ENCODE measurements around the gene UVSSA. TPM values are rescaled to one million over a fixed set of nuclear protein-coding genes. Genes with fewer than 3 reads are reported as not detected.

The UVSSA gene
- total and polyA plus RNA-seq, 9 of the 15 experiments (the other 6 are each of a cell fraction or from before 2014, with no cell fraction given), result 0.21 to 14.6 (median 3.3) TPM

DNA sequence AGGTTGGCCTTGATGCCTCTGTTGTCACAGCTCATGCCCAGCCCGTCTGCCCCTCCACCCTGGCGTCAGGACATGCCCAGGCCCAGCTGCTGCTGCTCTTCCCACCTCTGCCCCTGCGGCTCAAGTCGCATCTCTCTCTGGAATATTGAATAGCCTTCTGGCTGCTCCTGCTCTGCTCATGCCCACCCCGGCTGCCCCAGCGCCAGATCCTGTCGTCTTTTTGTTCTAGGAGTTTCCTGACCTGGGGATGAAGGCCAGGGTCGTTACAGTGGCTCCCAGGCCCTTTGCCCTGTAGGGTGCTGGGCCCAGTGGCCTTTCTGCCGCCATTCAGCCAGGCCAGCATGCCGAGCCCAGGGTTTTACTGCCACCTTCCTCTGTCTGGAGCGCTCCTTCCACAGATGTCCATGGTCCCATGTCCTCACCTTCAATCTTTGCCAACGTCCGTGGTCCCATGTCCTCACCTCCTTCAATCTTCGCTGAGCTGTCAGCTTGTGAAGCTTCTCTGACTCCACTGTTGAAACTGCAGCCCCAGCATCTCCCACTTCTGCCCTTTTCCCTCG is 47.6 kb upstream of the UVSSA start:
- Histone ChIP-seq H3K9me3 (replicated peaks; ENCODE audit: control insufficient read depth, insufficient read depth, low read depth, low read length) (no peaks in the 10 kb centered on the region), H3K9me1 (ENCODE audit: control insufficient read depth, insufficient read depth, low read length) (no peaks in the 10 kb centered on the region), H3K36me3 (ENCODE audit: control insufficient read depth, insufficient read depth, low read length) (peaks cover 67% of the 10 kb centered on the region; the same call in 2 of the 3 replicates), H3K4me3 (no peak overlapping the region), H3K4me1 (replicated peaks in 1 of 2; ENCODE audit: control insufficient read depth in 2 of 2, insufficient read depth in 2 of 2, low read length in 2 of 2) (peaks cover 0 to 13% of the 10 kb centered on the region in 2 experiments; a peak in 2 of 5 replicates), H3K4me2 (ENCODE audit: insufficient read depth, low read length) (no peak overlapping the region), H2AFZ (ENCODE audit: low read depth, low read length) (no peak overlapping the region), H3K79me2 (ENCODE audit: control insufficient read depth, insufficient read depth, low read length) (peaks cover 90% of the 10 kb centered on the region), H3K27me3 (ENCODE audit: control insufficient read depth in 2 of 2, insufficient read depth in 2 of 2, low read length in 2 of 2) (no peaks in the 10 kb centered on the region), H4K20me1 (replicated peaks; ENCODE audit: control insufficient read depth, insufficient read depth, low read length) (peaks cover 2% of the 10 kb centered on the region), H3K27ac (ENCODE audit: extremely low read depth, low read depth, low read length) (no peak overlapping the region), H3K9ac (ENCODE audit: insufficient read depth in 1 of 2, low read depth in 2 of 2, low read length in 2 of 2) (no peak overlapping the region; a peak in 1 of 4 replicates)
- CTCF ChIA-PET (ENCODE audit: low intra/inter-chr PET ratio), result no interaction called here
- ATAC-seq (no peak), DNase-seq (ENCODE audit: extremely low read depth in 1 of 4, low spot score in 3 of 4) (no peak), FAIRE-seq (no peak)
- no TSS peak for BruUV-seq (replicated peaks)
- in situ Hi-C loops (cut with MboI) (no loop called here), intact Hi-C loops (cut with micrococcal nuclease) (no loop called here)
- WGBS (ENCODE audit: insufficient coverage, low coverage, missing lambda C conversion rate), result 96% methylated on average over 15 of the region's 15 CpGs
- POLR2A ChIA-PET, result interaction anchor here (0.7 to 3.6 kb wide), 3 partner anchors 9 to 36 kb away, joined by 3 to 30 read pairs (median 4); partner anchors contain the start of gene MAEA
- TF ChIP-seq SMC3 (conservative IDR thresholded peaks at IDR 0.05; ENCODE audit: insufficient read depth, low read depth, low read length) (no peak), MYBL2 (IDR thresholded peaks at IDR 0.05; ENCODE audit: low read depth) (no peak), MYBL2 (CRISPR knock-in tag; IDR thresholded peaks at IDR 0.05; ENCODE audit: borderline replicate concordance) (no peak), ZNF589 (CRISPR knock-in tag; IDR thresholded peaks at IDR 0.05; ENCODE audit: low read depth) (no peak), FOXJ2 (tag; IDR thresholded peaks at IDR 0.05) (no peak), RBM25 (IDR thresholded peaks at IDR 0.05; ENCODE audit: low read depth, low read length, severe bottlenecking) (no peak), HDAC3 (IDR thresholded peaks at IDR 0.05; ENCODE audit: borderline replicate concordance, partially characterized antibody) (no peak), TFAM (CRISPR knock-in tag; conservative IDR thresholded peaks at IDR 0.05) (no peak), ARHGAP35 (IDR thresholded peaks at IDR 0.05; ENCODE audit: partially characterized antibody) (no peak)
- TF ChIP-seq, protein P1, sequence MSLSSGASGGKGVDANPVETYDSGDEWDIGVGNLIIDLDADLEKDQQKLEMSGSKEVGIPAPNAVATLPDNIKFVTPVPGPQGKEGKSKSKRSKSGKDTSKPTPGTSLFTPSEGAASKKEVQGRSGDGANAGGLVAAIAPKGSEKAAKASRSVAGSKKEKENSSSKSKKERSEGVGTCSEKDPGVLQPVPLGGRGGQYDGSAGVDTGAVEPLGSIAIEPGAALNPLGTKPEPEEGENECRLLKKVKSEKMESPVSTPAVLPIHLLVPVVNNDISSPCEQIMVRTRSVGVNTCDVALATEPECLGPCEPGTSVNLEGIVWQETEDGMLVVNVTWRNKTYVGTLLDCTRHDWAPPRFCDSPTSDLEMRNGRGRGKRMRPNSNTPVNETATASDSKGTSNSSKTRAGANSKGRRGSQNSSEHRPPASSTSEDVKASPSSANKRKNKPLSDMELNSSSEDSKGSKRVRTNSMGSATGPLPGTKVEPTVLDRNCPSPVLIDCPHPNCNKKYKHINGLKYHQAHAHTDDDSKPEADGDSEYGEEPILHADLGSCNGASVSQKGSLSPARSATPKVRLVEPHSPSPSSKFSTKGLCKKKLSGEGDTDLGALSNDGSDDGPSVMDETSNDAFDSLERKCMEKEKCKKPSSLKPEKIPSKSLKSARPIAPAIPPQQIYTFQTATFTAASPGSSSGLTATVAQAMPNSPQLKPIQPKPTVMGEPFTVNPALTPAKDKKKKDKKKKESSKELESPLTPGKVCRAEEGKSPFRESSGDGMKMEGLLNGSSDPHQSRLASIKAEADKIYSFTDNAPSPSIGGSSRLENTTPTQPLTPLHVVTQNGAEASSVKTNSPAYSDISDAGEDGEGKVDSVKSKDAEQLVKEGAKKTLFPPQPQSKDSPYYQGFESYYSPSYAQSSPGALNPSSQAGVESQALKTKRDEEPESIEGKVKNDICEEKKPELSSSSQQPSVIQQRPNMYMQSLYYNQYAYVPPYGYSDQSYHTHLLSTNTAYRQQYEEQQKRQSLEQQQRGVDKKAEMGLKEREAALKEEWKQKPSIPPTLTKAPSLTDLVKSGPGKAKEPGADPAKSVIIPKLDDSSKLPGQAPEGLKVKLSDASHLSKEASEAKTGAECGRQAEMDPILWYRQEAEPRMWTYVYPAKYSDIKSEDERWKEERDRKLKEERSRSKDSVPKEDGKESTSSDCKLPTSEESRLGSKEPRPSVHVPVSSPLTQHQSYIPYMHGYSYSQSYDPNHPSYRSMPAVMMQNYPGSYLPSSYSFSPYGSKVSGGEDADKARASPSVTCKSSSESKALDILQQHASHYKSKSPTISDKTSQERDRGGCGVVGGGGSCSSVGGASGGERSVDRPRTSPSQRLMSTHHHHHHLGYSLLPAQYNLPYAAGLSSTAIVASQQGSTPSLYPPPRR (CRISPR knock-in tag; IDR thresholded peaks at IDR 0.05; ENCODE audit: borderline replicate concordance), result no peak
- TF ChIP-seq, protein P2, sequence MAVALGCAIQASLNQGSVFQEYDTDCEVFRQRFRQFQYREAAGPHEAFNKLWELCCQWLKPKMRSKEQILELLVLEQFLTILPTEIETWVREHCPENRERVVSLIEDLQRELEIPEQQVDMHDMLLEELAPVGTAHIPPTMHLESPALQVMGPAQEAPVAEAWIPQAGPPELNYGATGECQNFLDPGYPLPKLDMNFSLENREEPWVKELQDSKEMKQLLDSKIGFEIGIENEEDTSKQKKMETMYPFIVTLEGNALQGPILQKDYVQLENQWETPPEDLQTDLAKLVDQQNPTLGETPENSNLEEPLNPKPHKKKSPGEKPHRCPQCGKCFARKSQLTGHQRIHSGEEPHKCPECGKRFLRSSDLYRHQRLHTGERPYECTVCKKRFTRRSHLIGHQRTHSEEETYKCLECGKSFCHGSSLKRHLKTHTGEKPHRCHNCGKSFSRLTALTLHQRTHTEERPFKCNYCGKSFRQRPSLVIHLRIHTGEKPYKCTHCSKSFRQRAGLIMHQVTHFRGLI (CRISPR knock-in tag; IDR thresholded peaks at IDR 0.05), result no peak
- TF ChIP-seq, protein P3, sequence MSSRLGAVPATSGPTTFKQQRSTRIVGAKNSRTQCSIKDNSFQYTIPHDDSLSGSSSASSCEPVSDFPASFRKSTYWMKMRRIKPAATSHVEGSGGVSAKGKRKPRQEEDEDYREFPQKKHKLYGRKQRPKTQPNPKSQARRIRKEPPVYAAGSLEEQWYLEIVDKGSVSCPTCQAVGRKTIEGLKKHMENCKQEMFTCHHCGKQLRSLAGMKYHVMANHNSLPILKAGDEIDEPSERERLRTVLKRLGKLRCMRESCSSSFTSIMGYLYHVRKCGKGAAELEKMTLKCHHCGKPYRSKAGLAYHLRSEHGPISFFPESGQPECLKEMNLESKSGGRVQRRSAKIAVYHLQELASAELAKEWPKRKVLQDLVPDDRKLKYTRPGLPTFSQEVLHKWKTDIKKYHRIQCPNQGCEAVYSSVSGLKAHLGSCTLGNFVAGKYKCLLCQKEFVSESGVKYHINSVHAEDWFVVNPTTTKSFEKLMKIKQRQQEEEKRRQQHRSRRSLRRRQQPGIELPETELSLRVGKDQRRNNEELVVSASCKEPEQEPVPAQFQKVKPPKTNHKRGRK (tag; IDR thresholded peaks at IDR 0.05), result no peak

All from K562 (cell line).